IPS-NIHi7 (cell line): ENCODE measurements around the gene SH3GLB2.
A peak's percentile ranks its signal among the peaks of the same experiment; 100 is the strongest.
"Not testable (repeated sequence)": the region's sequence is repeated elsewhere in the genome, so short reads cannot be mapped to it uniquely, and the experiment has no call there.

Experiments
- DNase-seq: peaks from one replicate; pipeline ENCODE4 v3.0.0; 2012; ENCODE audit warnings: mixed read lengths; ENCODE audit errors: extremely low spot score

The SH3GLB2 gene

DNA sequence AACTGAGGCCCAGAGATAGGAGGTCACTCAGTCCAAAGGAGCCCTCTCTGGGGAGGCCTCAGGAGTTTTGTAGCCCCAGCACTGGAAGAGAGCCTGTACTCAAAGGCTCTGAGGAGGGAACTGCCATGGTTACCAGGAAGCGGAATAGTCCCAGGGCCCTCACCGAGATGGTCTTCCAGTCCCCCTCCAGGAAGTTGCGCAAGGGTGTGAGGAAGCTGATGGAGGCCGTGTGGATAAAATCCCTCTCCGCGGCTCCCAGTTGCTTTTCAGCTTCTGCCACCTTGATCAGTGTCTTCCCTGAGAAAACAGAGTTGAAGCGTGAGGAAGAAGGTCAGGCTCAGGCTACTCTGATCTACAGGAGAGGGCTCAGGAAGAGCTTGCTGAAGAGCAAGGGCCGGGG, 13.5 kb downstream of the SH3GLB2 start:
- DNase-seq = no peak

DNA sequence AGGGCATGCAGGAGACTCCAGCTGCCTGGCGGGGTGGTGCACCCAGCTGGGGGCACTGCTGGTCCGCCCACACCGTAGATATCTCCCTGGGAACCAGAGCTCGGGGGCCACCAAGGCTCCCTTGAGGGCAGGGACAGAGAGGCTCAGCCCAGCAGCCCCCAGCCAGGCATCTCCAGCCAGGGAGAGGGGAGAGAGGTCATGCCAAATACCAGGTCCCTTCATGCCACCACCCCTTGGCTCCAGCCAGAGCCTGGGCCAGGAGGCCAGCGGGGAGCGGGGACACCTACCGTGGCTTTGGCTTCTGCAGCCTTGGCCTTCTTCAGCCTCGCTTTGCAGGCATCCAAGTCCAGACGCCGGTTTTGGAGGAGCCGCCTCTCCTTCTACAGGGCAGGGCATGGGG, 14.0 kb downstream of the SH3GLB2 start:
- no peak for DNase-seq

DNA sequence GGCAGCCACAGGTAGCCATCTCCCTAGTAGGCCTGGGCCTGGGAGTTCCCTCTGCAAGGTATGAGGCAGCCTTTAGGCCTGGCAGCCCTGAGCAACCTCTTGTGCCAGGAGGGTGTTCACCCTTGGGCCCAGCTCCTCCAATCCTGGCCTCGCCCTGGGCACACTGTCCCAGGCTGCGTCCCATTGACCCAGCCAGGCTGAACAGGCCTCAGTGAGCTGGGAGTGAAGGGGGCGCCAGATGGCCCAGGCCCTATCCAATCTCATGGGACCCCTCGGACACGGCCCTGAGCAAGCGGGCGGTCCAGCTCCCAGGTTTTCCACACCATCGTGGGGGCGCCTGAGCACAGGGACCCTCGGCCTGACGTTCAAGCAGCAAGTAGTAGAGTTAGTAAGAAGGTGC, 14.5 kb downstream of the SH3GLB2 start:
- DNase-seq = no peak

DNA sequence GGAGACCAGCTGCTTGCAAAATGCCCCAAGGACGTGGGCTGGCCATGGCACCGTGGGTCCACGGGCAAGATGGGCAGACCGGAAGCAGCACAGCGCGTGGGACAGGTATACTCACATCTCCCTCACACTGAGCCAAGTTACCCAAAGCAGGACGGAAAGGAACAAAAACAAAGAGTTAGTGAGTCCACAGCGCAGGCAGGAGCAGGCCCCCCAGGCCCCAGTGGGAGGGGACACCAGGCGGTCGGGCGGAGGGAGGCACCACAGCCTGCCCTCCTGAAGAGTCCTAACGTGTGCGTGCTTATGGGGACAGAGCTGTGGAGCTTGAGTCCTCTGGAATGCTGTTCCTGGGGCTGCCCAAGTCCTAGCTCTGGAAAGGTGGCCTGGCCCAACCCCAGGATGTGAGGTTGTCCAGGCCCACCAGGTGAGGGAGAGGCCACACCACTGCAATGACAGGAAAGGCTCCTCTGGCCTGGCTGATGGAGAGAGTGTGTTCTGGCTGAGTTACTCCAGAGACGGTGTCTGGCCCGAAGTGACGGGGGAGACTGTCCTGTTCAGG, 15.2 kb downstream of the SH3GLB2 start:
- DNase-seq = no peak

DNA sequence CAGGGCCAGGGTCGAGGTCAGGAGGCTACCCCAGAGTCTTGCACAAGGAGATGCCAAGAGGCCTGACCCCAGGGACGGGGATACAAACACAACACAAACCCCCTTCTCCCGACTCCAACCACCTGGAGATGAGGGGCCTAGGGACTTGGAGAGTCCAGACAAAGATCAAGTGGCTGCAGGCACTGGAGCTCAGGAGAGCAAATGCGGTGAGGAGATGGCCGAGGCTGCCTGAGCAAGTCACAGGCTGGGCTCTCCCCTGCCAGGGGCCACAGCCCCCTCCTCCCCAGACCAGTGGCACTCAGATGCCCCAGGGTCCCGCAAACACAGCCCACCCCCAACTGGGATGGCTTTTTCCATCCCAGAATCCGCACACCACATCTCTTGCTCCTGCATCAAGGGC, 15.8 kb downstream of the SH3GLB2 start:
- DNase-seq = no peak

DNA sequence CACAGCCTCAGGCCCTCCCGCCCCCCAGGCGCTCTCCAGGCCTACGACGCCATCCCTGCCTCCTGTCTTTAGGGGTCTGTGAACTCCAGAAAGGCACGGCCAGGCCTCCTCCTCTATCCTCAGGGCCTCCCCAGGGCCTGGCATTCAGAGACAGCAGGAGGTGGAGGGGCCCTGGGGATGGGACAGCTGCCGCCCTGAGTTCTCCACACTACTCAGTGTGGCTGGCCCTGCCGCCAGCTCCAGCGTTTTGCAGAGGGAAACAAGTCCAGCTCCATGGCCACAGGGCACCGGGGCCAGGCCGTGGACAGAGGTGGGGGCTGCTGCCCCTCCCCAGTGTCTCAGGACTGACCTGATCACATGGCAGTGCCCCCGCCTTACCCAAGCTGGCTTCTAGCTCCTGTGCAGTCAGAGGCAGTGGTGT, 16.4 kb downstream of the SH3GLB2 start:
- DNase-seq = no peak

DNA sequence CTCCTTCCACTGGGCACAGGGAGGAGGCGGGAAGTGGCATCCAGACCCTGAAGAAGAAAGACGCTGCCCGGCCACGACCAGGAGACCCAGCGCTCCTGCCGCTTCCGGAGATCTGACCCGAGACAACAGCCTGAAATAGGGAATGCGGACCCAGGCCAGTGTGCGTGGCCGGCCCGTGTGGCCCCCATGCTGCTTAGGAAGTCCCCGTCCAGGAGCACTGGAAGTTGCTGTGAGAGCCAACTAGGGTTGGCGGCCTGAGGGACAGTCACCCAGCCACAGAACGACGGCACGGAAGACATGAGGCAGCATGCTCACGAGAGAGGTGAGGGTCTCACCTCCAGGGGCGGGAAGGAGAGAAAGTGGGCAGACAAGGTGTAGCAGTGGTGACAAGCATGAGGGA, 17.0 kb downstream of the SH3GLB2 start:
- DNase-seq = no peak

DNA sequence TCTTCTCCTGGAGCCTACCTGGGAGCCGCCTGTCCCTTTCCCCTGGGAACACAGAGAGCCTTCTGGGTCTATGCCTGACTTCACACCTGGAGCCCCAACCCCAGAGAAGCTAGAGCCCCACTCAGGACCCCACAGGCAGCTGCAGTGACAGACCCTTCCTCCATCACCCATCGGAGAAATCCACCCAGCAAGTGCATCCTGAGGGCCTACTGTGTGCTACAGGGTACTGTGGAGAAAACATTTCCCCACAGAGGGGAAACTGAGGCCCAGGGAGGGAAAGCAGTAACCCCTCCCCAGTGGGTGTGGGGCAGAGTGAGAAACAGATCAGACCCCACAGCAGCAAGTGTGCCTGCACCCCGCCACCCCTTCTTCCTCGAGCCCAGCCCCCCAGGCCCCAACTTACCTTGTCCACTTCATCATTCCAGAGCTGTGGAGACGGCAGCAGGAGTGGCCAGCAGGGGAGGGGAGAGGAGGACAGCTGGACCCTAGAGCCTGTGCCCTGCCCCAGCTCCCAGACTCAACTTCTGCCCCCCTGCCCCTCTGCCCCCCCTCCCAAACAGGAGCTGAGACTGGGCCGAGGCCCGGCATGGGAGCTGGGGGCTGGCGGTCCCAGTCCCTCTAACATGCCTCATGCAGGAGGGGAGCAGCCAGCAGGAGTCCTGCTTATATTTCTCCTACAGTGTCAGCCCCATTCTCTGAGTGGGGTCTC, 17.7 kb downstream of the SH3GLB2 start:
- no peak for DNase-seq

DNA sequence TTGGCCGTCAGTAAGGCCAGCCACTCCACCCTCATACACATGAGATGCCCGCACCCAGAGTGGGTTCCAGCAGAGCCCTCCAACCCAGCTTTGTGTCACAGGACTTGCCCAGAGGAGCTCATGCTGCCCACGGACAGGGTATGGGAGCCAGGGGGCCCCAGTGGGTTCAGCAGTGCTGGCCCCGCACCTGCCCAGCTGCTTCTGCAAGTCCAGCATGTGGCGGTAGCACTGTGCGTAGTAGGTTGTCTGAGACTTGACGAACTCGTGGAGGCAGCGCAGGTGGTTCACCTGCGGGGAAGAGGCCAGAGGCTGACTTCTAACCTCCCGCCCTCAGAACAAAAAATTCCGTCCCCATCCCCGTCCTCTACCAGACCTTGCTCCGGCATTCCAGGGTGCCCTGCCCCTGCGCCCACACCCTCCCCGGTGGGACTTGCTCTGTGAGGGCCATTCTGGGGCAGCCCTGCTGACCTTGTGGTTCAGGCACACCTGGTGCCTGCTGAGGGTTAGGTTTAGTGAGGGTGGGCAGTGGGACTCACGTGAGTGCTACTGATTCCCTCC, 18.5 kb downstream of the SH3GLB2 start:
- DNase-seq = no peak

DNA sequence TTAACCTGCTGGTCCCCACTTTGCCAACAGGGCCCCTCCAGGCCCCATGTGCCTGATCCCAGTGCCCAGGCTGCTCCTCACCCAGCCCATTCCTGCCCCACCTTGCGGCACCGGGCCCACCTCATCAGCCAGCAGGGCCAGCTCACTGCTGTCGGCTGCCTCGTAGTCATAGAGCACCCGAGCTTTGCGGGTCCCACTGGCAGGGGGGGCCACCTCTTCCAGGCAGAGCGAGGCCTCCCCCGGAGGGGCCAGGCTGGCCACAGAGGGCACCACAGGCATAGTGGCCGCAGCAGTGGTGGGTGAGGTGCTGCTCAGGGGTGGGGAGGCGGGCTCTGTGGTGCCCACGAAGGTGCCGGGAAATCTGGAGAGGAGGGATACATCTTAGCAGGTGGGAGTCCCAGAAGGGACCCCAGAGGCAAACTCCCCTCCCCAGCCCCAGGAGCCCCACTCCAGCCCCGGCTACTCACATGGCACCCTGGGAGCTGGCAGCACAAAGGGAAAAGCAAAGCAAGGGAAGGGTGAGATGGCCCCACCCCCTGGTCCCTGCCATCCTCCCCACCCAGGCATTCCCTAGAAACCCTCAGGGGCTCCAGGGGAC, 19.0 kb downstream of the SH3GLB2 start:
- DNase-seq = no peak

DNA sequence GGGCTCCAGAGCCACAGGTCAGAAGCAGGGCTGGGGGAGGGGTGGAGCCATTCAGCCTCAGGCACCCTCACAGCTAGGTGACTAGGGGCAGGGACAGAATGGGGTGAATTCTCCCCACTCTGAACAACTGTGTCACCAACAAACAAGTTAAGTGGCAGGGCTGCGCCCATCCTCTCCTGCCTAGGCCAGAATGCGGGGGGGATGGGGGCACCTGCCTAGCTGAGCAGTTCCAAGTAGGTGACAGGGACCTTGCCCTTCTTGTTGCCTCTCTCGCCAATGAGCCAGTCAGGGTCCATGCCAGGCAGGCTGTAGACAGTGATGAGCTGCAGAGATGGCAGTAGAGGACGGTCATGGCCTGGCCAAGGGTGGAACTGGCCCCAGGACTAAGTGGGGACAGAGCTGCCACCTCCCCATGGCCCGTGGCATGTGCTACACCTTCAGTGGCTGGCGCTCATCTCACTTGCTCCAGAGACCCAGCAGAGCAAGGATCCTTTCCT, 19.6 kb downstream of the SH3GLB2 start:
- DNase-seq = no peak

DNA sequence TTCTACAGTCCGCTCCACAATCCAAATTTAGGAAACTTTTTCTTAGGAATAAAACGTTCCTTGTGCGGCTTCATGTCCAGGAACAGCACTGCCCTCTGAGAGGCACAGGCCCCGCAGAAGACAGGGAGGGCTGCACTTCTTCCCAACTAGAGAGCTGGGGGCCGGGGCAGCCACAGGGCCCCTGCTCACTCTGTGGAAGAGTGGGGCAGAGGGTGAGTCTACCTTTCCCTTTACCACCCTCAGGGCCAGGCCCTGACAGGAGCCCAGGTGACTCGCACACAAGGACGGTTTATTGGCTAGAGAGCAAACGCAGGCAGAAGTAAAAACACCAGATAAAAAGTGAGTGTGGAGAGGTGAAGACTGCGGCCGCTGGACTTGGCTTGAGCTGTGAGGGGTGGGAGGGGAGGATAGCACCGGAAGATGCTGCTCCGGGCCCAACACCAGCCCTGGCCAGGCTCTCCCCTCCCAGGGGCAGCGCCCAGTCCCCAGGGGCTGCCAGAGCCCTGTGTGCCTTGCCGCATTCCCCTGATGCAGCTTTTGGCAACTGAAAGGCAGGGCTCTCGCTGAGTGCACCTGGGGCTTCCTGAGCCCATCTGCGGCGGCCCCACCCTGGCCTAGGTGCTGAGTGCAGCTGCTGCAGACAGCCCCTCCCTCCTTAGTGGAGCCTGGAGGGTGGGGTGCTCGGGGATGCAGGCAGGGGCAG, 20.2 kb downstream of the SH3GLB2 start:
- no peak for DNase-seq

DNA sequence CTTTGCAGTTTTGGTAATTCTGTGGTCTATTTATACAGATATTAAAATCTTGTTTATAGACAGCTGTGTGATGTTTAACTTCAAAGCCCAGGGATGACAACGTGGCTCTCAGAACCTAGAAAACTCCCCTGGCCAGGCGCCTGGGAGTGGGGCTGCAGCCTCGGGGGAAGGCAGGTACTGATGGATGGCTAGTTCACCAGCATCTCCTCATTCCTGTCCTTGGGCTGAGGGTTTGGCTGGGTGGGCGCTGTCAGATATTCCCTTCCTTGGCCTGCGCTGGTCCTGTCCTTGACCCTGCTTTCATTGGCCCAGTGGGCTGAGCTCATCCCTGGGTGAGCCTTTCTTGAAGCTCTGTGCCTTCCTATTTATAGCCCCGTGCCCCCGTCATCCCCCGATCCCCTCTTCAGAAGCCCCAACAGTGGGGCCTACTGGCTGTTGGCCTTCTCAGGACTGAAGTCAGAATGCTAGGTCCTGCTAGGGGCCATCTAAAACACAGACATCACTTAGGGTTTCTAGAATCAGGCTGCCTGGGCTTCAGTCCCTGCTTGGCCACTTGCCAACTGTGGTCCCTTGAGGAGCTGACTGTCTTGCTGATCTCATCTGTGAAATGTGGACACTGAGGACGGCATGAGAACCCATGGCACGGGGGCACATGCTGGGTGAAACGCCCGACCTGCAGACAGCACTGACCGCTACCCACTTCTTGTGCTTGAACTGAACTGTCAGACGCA, 20.9 kb downstream of the SH3GLB2 start:
- no peak for DNase-seq

DNA sequence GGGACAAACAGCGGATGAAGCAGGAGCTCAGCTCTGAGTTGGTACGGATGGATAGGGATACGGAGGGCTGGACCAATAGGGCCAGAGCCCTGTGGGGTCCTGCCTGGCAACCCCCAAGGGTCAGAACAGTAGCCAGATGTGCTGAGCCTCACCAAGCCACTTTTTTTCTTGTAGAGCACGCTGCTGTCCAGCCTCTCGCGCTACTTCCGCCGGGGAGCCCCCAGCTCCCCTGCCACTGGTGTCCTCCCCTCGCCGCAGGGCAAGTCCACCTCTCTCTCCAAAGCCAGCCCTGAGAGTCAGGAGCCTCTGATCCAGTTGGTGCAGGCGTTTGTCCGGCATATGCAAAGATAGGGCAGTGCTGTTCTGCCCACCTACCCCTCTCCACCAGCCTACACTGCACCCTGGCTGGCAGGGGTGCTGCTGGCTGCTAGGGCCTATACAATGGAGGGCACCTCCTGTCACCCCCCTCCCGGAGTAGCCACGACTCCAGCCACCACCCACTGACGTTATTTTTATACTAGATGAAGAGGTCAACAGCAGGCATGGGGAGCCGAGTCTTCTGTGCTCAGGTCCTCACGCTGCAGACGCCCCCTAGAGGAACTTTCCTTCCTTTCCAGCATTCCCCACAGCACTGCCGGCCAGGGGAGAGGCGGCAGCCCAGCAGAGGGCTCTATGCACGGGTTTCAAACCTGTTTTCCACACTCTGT, 21.6 kb downstream of the SH3GLB2 start:
- DNase-seq = peak; percentile 95

DNA sequence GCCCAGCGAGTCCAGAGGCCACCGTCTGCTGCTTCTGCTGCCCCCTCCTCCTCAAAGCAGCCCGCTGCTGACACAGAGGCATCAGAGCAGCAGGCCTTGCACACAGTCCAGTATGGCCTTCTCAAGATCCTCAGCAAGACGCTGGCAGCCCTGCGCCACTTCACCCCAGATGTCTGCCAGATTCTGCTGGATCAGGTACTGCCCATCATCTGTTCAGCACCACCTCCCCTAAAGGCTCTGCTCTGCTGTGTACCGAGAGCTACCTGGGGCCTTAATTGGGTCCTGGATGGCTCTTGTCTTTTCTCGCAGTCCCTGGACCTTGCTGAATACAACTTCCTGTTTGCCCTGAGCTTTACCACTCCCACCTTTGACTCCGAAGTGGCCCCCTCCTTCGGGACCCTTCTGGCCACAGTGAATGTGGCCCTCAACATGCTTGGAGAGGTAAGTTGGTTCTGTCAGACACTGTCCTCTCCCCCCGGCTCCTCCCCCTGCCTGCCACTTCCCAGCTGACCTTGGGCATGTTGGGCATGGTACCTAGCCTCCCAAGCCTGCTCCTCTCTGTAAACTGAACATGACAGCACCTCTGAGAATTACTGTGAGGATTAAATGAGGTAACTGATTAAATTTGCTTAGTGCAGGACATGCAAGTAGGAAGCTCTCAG, 22.7 kb downstream of the SH3GLB2 start:
- DNase-seq = no peak

DNA sequence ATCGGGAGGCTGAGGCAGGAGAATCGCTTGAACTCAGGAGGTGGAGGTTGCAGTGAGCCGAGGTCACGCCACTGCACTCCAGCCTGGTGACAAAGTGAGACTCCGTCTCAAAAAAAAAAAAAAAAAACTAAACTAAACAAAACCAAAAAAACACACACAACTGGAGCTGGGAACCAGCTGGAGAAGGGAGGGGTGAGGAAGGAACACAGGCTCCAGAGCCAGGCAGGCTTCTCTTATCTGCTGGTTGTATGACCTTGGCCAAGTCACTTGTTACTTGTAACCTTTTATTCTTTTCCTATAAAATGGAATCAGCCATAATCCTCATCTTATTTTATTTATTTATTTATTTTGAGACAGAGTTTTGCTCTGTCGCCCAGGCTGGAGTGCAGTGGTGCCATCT, 24.0 kb downstream of the SH3GLB2 start:
- not testable (repeated sequence) for DNase-seq

DNA sequence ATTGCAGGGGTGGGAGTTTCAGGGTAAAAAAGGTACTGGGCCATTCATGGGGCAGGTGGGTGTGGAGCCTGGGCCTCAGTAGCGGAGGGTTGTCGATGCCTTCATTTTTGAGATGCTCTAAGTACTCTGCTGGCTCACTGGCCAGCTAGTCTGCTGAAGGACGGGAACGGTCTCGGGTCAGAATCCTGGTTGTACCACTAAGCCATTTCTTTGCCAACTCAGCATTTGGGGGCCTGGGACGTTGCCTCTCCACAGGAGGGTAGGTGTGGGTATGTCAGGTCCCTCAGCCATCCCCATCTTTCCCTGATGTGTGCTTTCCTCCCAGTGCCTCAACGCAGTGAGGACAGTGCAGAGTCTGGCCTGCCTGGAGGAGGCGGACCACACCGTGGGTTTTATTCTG, 25.1 kb downstream of the SH3GLB2 start:
- DNase-seq = no peak

DNA sequence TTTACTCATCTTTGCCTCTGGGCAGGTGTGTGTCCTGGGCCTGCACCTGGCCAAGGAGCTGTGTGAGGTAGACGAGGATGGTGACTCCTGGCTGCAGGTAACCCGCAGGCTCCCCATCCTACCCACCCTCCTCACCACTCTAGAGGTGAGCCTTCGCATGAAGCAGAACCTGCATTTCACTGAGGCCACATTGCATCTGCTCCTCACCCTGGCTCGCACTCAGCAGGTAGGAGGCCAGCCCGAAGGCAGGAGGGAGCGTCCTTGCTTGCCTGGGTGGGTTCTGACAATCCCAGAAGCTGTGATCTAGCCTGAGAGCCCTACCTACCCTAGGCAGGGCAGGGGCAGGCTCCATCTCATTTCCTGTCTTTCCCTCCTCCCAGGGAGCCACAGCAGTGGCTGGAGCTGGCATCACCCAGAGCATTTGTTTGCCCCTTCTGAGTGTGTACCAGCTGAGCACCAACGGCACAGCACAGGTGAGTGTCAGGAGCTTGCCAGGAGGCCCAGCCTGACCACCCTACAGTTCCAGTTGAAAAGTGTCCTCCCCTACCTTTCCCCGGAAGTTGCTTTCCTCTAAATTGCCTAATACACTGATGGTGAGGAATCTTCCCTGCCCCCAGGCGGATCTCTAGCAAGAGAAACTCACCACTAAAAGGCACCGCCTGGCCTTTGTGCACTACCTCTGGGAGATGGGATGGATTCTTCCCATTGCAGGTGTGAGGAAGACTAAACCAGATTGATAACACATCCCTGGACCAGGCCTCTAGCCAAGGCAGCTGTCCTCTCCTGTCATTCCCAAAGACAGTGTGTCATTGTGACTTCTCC, 26.4 kb downstream of the SH3GLB2 start:
- DNase-seq = no peak

DNA sequence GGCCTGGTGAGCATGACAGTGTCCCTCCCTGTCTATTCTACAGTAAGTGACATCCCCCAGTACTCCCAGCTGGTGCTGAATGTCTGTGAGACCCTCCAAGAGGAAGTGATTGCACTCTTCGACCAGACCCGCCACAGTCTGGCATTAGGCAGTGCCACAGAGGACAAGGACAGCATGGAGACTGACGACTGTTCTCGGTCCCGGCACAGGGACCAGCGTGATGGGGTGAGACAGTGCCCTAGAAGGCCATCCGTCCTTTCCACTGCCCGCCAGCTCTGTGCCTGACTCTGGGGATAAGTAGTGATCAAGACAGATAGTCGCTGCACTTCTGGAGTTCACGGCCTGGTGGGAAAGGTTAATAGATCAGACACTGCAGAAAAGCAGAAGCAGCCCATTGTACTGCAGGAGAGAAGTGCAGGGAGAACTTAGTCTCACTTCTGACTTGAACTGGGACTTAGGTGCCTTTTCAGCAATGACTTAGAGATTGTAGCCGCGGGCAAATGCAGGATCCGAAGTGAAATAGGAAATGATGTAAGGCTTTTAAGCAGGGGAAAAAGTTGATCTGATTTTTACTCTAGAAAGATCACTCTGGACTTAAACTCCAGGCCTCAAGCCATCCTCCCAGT, 28.4 kb downstream of the SH3GLB2 start:
- DNase-seq = no peak
